22Rv1 (cell line): ENCODE data around the gene UBA1.

Experiments
- H3K27ac ChIP-seq: fragments of 450-650 bp; 2 replicates; pipeline ENCODE4 v1.5.1; 2017
- CTCF ChIP-seq: fragments of 450-650 bp; IDR thresholded peaks from 2 replicates; pipeline ENCODE4 v1.5.1; 2017; ENCODE audit warnings: mild to moderate bottlenecking
- ZFX ChIP-seq: fragments of 450-650 bp; IDR thresholded peaks from 2 replicates; pipeline ENCODE4 v1.6.1; 2017; ENCODE audit warnings: antibody characterized with exemption, borderline replicate concordance

UBA1 gene

GRCh38 chrX:47160781-47161180, 32.8 kb upstream of the UBA1 start:
- TF ChIP-seq ZFX = no peak
- no peak for TF ChIP-seq CTCF
- no peak overlapping the region for H3K27ac ChIP-seq

DNA sequence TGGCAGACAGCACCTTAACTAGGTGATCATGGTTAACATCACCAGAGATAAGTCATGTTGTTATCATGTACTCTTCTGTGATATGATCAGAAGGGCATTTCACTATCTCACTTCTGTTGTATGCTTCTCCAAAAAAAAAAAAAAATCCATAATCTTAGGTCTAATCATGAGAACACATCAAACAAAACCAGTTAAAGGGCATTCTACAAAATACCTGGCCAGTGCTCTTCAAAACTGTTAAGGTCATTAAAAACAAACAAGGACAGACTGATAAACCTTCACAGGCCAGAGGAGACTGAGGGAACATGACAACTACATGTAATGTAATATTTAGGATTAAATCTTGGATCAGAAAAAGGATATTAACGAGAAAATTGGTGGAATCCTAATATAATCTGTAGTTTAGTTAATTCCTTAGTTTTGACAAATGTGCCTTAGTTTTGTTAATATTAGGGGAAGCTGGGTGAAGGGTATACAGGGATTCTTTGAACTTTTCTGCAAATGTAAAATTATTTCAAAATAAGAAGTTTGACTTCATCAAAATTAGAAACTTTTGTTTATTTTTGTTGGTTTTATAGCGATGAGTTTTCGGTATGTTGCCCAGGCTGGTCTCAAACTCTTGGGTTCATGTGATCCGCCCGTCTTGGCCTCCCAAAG, 30.6 kb upstream of the UBA1 start:
- H3K27ac ChIP-seq = no peak overlapping the region
- TF ChIP-seq CTCF (no peak), ZFX (no peak)

DNA sequence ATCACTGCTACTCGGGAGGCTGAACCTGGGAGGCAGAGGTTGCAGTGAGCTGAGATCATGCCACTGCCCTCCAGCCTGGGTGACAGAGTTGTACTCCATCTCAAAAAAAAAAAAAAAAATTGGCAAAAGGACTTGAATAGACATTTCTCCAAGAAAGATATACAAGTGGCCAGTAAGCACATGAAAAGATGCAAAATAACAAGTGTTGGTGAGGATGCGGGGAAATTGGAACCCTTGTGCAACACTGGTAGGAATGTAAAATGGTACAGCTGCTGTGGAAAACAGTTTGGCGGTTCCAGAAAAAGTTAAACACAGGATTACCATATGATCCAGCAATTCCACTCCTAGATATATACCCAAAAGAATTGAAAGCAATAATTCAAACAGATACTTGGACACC, 29.2 kb upstream of the UBA1 start:
- H3K27ac ChIP-seq = no peak overlapping the region
- no peak for TF ChIP-seq CTCF
- TF ChIP-seq ZFX = no peak

DNA sequence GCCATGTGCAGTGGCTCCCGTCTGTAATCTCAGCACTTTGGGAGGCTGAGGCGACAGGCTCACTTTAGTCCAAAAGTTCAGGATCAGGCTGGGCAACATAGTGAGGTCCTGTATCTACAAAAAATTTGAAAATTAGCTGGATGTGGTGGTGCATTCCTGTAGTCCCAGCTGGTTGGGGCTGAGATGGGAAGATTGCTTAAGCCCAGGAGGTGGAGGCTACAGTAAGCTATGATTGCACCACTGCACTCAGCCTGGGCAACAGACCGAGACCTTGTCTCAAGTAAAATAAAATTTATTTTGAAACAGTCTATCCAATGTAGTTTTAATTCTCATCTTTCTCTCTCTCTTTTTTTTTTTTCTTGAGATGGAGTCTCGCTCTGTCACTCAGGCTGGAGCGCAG, 27.5 kb upstream of the UBA1 start:
- TF ChIP-seq ZFX (no peak), CTCF (no peak)
- H3K27ac ChIP-seq = no peak overlapping the region

GRCh38 chrX:47168495-47169073, 25.0 kb upstream of the UBA1 start:
- no peak overlapping the region for H3K27ac ChIP-seq
- TF ChIP-seq CTCF = no peak
- TF ChIP-seq ZFX = no peak

DNA sequence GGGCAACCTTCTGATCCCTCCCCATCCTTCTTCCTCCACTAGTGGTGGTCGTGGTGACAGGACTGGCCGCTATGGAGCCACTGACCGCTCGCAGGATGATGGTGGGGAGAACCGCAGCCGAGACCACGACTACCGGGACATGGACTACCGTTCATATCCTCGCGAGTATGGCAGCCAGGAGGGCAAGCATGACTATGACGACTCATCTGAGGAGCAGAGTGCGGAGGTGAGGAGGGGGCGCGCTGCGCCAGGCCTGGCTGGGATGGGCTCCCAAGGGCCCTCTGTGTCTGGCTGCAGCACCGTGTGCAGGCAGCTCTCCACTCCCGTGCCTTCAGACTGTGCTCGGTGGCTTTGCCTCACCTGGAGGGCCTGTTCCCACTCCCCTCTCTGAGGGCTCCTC, 24.4 kb upstream of the UBA1 start:
- no peak overlapping the region for H3K27ac ChIP-seq
- TF ChIP-seq CTCF = no peak
- TF ChIP-seq ZFX = no peak

- TF ChIP-seq CTCF (no peak), ZFX (no peak)
- H3K27ac ChIP-seq = no peak overlapping the region
These were observed 23.7 kb upstream of the UBA1 start for GRCh38 chrX:47169726-47170515.
